Stimulated activated naive CD8-positive, alpha-beta T cell treated with anti-CD3 and anti-CD28 coated beads, Interleukin-15, Interleukin-2, amounts not matched to agents 100 ng/mL and 50 ng/mL, for 24 hours (primary cell): ENCODE results near the gene KDM2A.
"Not testable (repeated sequence)": the region's sequence is repeated elsewhere in the genome, so short reads cannot be mapped to it uniquely, and the experiment has no call there.

Source experiments
- H3K27ac Mint-ChIP-seq: one replicate; pipeline ENCODE4 v1.8.0; 2021; ENCODE audit warnings: mild to moderate bottlenecking, mixed read lengths
- H3K27me3 Mint-ChIP-seq: one replicate; pipeline ENCODE4 v1.8.0; 2021; ENCODE audit warnings: mixed read lengths
- H3K36me3 Mint-ChIP-seq: one replicate; pipeline ENCODE4 v1.8.0; 2021; ENCODE audit warnings: low read depth, mixed read lengths
- H3K4me1 Mint-ChIP-seq: one replicate; pipeline ENCODE4 v1.8.0; 2021; ENCODE audit warnings: low read depth, mixed read lengths
- H3K4me3 Mint-ChIP-seq: one replicate; pipeline ENCODE4 v1.8.0; 2021; ENCODE audit warnings: mild to moderate bottlenecking, mixed read lengths
- H3K9me3 Mint-ChIP-seq: one replicate; pipeline ENCODE4 v1.8.0; 2021; ENCODE audit warnings: mixed read lengths

Gene KDM2A

DNA sequence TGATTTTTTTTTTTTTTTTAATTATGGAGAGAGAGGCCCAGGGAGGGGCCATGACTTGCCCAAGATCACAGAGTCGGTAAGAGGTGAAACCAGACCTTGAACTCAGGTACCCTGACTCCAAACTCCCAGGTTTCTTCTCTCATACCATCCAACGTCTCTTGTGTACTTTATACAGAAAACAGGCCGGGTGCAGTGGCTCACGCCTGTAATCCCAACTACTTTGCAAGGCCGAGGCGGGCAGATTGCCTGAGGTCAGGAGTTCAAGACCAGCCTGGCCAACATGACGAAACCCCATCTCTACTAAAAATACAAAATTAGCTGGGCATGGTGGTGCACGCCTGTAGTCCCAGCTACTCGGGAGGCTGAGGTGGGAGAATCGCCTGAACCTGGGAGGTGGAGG, 11.8 kb downstream of the KDM2A start:
- not testable (repeated sequence) for H3K27ac Mint-ChIP-seq, H3K4me3 Mint-ChIP-seq, H3K9me3 Mint-ChIP-seq, H3K27me3 Mint-ChIP-seq
- Mint-ChIP-seq H3K4me1 (peaks cover 17% of the 10 kb centered on the region), H3K36me3 (peaks cover 55% of the 10 kb centered on the region)

DNA sequence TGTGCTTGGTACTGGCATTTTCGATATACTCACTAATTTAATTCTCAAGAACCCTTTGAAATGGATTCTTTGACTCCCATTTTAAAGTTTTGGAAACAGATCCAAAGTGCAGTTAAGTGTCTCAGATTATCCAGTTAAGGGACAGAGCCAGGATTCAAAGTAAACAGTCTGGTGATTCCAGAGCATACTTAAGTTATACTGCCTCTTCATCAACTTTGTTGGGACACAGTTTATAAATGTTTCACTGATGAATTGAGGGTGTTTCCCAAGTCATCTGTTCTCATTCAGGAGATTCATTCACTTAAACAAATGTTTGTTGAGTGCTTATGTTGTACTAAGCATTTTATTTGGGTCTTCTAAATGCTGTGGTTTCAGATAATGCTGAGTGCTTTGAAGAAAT, 17.1 kb downstream of the KDM2A start:
- Mint-ChIP-seq H3K4me1 (peaks cover 4% of the 10 kb centered on the region), H3K27me3 (no peaks in the 10 kb centered on the region), H3K9me3 (no peaks in the 10 kb centered on the region), H3K27ac (no peak overlapping the region), H3K4me3 (no peak overlapping the region), H3K36me3 (peaks cover 76% of the 10 kb centered on the region)

DNA sequence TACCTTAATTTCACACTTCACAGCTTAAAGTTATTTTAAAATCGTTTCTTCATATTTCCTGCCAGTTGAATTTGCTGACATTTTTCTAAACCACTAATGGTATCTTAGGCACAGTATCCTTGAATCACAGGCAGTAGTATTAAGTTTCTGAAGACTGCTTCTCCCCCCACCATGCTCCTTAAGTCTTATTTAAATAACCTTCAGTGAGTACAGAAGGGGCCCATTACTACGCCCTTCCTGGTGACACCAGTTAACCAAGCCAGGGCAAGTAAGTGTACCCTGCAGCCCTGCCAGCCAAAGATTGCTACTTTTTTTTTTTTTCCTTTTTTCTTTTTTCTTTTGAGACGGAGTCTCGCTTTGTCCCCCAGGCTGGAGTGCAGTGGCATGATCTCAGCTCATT, 19.9 kb downstream of the KDM2A start:
- Mint-ChIP-seq H3K4me3 (no peak overlapping the region), H3K4me1 (no peaks in the 10 kb centered on the region), H3K9me3 (no peaks in the 10 kb centered on the region), H3K27ac (no peak overlapping the region), H3K36me3 (peaks cover 67% of the 10 kb centered on the region), H3K27me3 (no peaks in the 10 kb centered on the region)

DNA sequence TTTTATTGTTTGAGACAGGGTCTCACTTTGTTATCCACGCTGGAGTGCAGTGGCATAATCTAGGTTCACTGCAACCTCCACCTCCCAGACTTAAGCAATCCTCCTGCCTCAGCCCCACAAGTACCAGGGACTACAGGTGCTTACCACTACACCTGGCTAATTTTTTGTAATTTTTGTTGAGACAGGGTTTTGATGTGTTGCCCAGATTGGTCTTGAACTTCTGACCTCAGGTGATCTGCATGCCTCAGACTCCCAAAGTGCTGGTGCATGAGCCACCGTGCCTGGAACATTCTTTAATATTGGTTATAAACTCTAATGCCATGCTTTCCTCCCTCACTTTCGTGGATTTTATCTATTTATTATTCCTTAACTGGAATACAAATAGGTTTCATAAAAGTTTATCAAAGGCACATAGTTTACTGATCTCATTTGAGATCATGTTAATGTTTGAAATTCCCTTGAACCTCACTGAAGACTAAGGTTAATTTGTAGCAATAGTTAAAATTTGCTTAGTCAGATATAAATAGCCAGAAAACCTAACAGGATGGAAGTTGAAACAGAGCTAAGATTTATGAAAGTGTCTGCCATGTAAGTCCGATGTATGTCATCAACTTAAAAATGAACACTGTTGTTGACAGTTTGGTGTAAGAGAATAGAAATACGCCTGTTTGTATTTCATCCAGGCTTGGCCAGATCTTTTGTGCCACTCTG, 27.6 kb downstream of the KDM2A start:
- Mint-ChIP-seq H3K36me3 (peaks cover 27% of the 10 kb centered on the region), H3K4me3 (no peak overlapping the region), H3K4me1 (no peaks in the 10 kb centered on the region), H3K27ac (no peak overlapping the region), H3K9me3 (no peaks in the 10 kb centered on the region), H3K27me3 (no peaks in the 10 kb centered on the region)

DNA sequence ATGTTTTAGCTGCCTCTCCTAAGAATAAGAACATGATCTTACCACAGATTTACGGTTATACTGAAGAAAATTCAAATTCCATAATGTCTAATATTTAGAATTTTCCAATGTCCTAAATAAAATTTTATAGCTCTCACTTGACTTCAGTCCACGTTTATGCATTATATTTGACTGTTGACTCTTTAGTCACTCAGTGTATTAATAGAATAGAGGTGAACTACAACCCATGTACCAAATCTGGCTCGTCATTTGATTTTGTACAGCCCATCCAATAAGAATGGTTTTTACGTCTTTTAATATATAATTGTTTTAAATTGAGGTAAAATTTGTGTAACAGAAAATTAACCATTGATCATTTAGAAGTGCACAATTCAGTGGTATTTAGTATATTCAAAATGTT, 34.9 kb downstream of the KDM2A start:
- no peak overlapping the region for H3K4me3 Mint-ChIP-seq
- H3K36me3 Mint-ChIP-seq, result peaks cover 40% of the 10 kb centered on the region
- H3K27ac Mint-ChIP-seq, result no peak overlapping the region
- H3K27me3 Mint-ChIP-seq, result no peaks in the 10 kb centered on the region
- H3K9me3 Mint-ChIP-seq, result no peaks in the 10 kb centered on the region
- peaks cover 5% of the 10 kb centered on the region for H3K4me1 Mint-ChIP-seq

DNA sequence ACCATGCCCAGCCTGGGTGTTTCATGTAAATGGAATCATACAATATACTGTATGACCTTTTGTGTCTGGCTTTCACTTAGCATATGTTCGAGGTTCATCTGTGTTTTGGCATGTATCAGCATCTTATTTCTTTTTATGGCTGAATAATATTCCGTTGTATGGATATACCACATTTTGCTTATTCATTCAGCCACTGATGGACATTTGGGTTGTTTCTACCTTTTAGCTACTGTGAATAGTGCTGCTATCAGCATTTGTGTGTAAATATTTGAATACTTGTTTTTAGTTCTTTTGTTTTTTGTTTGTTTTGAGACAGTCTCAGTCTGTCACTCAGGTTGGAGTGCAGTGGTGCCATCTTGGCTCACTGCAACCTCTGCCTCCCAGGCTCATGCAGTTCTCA, 35.7 kb downstream of the KDM2A start:
- Mint-ChIP-seq H3K4me1 (peaks cover 12% of the 10 kb centered on the region), H3K27me3 (no peaks in the 10 kb centered on the region), H3K36me3 (peaks cover 38% of the 10 kb centered on the region), H3K9me3 (no peaks in the 10 kb centered on the region), H3K4me3 (no peak overlapping the region), H3K27ac (no peak overlapping the region)

DNA sequence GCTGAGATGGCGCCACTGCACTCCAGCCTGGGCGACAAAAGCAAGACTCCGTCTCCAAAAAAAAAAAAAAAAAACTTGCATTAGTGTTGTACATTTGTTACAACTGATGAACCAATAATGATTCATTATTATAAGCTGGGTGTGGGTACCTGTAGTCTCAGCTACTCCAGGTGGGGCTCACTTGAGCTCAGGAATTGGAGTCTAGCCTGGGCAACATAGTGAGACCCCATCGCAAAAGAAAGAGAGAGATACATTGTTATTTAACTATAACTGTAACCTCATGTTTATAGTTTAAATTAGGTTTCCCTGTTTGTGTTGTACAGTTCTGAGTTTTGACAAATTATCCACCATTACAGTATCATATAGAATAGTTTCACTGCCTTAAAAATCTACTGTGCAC, 38.6 kb downstream of the KDM2A start:
- H3K27ac Mint-ChIP-seq, result no peak overlapping the region
- H3K9me3 Mint-ChIP-seq, result no peaks in the 10 kb centered on the region
- peaks cover 35% of the 10 kb centered on the region for H3K4me1 Mint-ChIP-seq
- H3K4me3 Mint-ChIP-seq, result no peak overlapping the region
- peaks cover 25% of the 10 kb centered on the region for H3K36me3 Mint-ChIP-seq
- no peaks in the 10 kb centered on the region for H3K27me3 Mint-ChIP-seq

DNA sequence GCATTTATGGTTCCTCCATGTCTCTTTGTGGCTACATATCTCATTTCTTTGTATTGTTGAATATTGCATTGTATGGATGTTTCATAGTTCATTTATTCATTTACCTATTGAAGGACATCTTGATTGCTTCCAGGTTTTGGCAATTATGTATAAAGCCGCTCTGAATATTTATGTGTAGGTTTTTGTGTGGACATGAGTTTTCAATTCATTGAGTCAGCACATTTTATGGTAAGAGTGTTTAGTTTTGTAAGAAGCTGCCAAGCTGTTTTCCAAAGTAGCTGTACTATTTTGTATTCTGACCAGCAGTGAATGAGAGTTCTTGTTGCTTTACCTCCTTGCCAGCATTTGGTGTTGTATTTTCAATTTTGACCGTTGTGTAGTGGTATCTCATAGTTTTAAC, 39.2 kb downstream of the KDM2A start:
- Mint-ChIP-seq H3K36me3 (peaks cover 24% of the 10 kb centered on the region), H3K4me3 (no peak overlapping the region), H3K27me3 (no peaks in the 10 kb centered on the region), H3K4me1 (peaks cover 39% of the 10 kb centered on the region), H3K27ac (no peak overlapping the region), H3K9me3 (no peaks in the 10 kb centered on the region)

DNA sequence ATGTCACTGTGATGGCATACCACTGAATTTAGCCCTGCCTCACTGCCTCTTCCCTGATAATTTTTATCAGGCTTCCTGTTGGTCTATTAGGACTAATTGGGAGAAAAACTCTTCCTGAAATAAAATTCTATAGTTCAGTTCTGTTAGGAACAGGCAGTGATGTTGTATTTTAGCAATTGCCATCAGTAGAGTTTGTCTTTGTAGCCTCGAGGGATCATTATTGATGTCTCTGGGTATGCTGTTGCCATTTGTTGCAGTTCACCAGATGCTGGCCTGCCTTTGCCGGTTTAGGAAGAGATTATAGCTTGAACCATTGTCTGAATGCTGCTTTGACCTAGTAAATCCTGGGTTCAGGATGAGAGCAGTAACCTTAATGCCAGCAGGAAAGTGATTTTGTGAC, 41.0 kb downstream of the KDM2A start:
- H3K27me3 Mint-ChIP-seq, result no peaks in the 10 kb centered on the region
- no peak overlapping the region for H3K4me3 Mint-ChIP-seq
- H3K4me1 Mint-ChIP-seq, result peaks cover 43% of the 10 kb centered on the region
- H3K9me3 Mint-ChIP-seq, result no peaks in the 10 kb centered on the region
- no peak overlapping the region for H3K27ac Mint-ChIP-seq
- peaks cover 30% of the 10 kb centered on the region for H3K36me3 Mint-ChIP-seq

DNA sequence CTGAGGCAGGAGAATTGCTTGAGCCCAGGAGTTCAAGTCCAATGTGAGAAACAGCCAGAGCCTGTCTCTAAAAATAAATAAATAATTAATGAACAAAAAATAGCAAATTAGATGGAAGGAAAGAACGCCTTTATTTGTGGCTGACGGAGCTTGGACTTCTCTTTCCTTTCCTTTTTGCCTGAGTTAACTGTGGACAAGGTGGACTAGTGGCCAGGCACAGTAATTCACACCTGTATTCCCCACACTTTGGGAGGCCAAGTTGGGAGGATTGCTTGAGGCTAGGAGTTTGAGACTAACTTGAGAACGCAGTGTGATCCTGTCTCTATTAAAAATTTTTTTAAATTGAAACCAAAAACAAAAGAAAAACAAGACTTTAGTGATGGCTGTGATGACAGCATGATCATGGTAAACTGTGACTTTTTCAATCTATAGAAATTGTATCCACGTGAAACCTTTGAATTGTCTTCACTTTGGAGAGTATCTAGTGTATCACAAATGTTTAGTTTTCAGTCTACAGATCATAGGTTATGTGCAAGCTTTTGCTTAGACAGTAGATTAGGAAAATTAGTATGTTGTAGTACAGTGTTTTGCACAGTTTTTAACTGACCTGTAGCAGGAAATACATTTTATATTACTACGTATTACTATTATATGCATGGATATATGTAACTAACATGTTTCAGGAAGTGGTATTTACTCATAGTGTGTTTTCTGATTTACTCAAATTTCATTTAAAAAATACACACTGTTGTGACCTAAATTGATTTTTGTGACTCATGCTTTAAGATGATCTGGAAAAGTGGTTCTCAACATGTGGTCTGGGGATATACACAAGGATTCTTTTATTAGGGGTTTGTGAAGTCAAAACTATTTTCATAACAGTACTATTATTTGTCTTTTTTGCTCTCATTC, 42.1 kb downstream of the KDM2A start:
- Mint-ChIP-seq H3K9me3 (no peaks in the 10 kb centered on the region), H3K27ac (peak overlapping the region; percentile 61), H3K36me3 (peaks cover 38% of the 10 kb centered on the region), H3K4me1 (peaks cover 52% of the 10 kb centered on the region), H3K27me3 (no peaks in the 10 kb centered on the region), H3K4me3 (no peak overlapping the region)

DNA sequence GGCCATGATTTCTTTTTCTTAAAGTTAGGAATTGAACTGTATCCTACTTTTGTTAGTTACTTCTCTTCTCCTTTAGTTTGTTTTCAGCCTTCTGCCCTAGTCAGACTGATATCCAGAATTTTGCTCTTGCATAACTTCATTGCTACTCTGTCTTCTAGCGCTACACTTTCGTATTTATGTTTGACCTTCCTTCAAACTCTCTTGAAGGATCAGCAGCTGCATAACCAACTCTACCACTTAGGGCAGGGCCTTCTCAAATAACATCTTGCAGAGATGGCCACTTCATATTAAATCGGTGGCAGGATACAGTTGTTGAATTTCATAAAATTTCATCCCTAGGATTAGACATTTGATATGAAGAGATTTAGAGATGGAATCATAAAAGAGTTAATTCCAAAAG, 43.9 kb downstream of the KDM2A start:
- Mint-ChIP-seq H3K27me3 (no peaks in the 10 kb centered on the region), H3K4me3 (no peak overlapping the region), H3K4me1 (peaks cover 59% of the 10 kb centered on the region), H3K9me3 (no peaks in the 10 kb centered on the region), H3K27ac (peak overlapping the region; percentile 40), H3K36me3 (peaks cover 36% of the 10 kb centered on the region)

DNA sequence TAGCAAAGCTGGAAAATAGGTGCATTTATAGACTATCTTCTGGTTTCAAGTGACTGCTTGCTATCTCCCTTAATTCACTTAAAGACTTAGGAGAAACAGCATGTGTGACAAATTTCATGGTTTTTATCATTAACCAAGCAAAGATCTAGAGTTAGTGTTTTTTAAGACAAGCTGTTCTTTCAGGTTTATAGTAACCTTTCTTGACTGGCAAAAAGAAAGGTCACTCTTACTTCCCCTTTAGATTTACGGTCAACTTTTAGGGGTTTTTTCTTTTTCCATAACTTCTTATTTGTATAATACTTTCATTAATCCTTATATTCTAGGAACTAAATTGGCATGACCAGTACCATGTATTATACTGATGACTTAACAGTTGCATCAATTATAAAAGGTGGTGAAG, 46.6 kb downstream of the KDM2A start:
- Mint-ChIP-seq H3K4me1 (peaks cover 40% of the 10 kb centered on the region), H3K9me3 (no peaks in the 10 kb centered on the region), H3K4me3 (no peak overlapping the region), H3K36me3 (peaks cover 27% of the 10 kb centered on the region), H3K27me3 (no peaks in the 10 kb centered on the region), H3K27ac (peak overlapping the region; percentile 8)

DNA sequence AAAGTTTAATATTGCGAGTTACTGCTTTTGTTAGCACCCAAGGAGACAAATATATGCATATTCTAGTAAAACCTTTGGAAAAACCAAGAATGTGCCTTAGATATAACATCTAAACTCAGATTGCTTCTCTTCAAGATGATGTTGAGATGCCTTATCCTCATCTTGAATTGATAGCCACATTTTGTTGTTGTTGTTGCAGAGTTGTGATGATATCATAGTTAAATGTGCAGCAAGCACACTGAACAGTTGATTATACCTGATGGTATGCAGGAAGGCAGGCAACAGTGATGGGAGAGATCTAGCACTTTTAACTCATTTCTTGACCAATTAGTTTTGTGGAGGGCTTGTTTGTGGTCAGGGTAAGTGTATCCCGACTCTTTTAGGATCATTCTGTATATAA, 48.0 kb downstream of the KDM2A start:
- no peak overlapping the region for H3K4me3 Mint-ChIP-seq
- peaks cover 34% of the 10 kb centered on the region for H3K36me3 Mint-ChIP-seq
- H3K27me3 Mint-ChIP-seq, result no peaks in the 10 kb centered on the region
- no peaks in the 10 kb centered on the region for H3K9me3 Mint-ChIP-seq
- peaks cover 26% of the 10 kb centered on the region for H3K4me1 Mint-ChIP-seq
- H3K27ac Mint-ChIP-seq, result no peak overlapping the region

DNA sequence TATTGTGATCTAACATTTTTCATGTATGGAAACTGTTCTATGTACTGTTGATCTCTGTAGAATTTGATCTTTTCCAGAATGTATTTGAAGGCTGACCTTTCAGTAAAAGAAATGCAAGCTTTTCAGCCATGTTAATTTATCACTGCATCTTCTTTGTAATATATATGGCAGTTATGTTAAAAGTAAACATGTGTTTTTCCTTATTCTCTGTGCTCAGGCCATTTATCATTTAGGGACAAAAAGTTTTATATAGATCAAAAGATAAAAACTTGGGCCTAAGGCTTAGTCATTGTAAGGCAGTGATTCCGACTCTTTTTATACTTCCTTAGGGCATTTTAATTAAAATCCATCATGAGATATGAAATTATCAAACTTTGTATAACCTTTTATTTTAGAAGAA, 48.7 kb downstream of the KDM2A start:
- H3K27me3 Mint-ChIP-seq, result no peaks in the 10 kb centered on the region
- H3K36me3 Mint-ChIP-seq, result peaks cover 41% of the 10 kb centered on the region
- no peak overlapping the region for H3K4me3 Mint-ChIP-seq
- no peaks in the 10 kb centered on the region for H3K9me3 Mint-ChIP-seq
- peaks cover 25% of the 10 kb centered on the region for H3K4me1 Mint-ChIP-seq
- no peak overlapping the region for H3K27ac Mint-ChIP-seq

DNA sequence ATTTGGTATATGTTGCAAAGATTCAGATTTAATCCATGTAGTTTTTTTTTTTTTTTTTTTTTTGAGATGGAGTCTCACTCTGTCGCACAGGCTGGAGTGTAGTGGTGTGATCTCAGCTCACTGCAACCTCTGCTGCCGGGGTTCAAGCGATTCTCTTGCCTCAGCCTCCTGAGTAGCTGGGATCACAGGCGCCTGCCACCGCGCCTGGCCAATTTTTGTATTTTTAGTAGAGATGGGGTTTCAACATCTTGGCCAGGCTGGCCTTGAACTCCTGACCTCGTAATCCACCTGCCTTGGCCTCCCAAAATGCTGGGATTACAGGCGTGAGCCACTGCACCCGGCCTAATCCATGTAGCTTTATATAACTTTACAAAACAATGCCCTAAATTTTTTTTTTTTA, 49.8 kb downstream of the KDM2A start:
- not testable (repeated sequence) for H3K27ac Mint-ChIP-seq, H3K27me3 Mint-ChIP-seq, H3K9me3 Mint-ChIP-seq, H3K4me3 Mint-ChIP-seq
- Mint-ChIP-seq H3K36me3 (peaks cover 30% of the 10 kb centered on the region), H3K4me1 (peaks cover 21% of the 10 kb centered on the region)
